C4-2B (cell line): Measurements from ENCODE around the gene LYPD5.
A peak's percentile ranks its signal among the peaks of the same experiment; 100 is the strongest.

Source experiments
- H3K27ac ChIP-seq: fragments of 450-650 bp; 2 replicates; pipeline ENCODE4 v1.5.1; 2017
- ZFX ChIP-seq: fragments of 450-650 bp; IDR thresholded peaks from 2 replicates; pipeline ENCODE4 v1.6.1; 2017
- TF ChIP-seq, protein P1 (sequence below): fragments of 450-650 bp; conservative IDR thresholded peaks from 2 replicates; pipeline ENCODE4 v1.5.1; 2017; ENCODE audit warnings: mild to moderate bottlenecking

The LYPD5 gene

DNA sequence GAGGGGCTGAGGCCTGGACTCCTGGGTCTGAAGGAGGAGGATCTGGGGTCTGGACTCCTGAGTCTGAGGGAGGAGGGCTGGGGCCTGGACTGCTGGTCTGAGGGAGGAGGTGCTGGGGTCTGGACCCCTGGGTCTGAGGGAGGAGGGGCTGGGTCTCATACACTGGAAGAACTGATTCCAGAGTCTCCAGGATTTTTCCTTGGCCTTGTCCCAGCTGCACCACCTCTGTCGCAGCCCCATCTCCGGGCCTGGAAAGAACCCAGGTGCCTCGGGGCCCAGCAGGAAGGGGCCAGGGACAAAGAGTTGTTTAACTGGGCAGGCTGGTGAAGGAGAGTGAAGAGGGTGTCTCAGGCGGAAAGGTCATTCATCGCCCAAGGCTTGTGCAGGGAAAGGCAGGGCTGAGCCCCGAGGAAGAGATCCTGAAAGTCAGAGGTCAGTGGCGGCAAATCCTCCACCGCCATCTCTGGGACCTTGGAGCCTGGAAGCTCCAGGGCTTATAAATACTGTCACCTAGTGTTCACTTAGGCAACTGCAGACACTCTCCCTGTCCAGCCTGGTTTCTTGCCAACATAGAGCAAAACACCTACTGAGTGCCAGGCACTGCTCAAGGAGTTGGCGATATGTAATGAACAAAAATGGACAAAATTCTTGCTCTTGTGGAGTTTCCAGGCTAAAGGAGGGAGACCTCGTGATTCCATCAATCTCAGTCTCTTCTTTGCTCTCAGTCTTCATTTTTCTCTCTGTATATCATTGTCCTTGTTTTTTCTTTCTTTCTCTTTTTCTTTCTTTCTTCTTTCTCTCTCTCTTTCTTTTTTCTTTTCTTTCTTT, 17.1 kb downstream of the LYPD5 start:
- H3K27ac ChIP-seq, result no peak overlapping the region
- TF ChIP-seq, protein P1, sequence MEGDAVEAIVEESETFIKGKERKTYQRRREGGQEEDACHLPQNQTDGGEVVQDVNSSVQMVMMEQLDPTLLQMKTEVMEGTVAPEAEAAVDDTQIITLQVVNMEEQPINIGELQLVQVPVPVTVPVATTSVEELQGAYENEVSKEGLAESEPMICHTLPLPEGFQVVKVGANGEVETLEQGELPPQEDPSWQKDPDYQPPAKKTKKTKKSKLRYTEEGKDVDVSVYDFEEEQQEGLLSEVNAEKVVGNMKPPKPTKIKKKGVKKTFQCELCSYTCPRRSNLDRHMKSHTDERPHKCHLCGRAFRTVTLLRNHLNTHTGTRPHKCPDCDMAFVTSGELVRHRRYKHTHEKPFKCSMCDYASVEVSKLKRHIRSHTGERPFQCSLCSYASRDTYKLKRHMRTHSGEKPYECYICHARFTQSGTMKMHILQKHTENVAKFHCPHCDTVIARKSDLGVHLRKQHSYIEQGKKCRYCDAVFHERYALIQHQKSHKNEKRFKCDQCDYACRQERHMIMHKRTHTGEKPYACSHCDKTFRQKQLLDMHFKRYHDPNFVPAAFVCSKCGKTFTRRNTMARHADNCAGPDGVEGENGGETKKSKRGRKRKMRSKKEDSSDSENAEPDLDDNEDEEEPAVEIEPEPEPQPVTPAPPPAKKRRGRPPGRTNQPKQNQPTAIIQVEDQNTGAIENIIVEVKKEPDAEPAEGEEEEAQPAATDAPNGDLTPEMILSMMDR, result peak; percentile 89
- TF ChIP-seq ZFX, result no peak

DNA sequence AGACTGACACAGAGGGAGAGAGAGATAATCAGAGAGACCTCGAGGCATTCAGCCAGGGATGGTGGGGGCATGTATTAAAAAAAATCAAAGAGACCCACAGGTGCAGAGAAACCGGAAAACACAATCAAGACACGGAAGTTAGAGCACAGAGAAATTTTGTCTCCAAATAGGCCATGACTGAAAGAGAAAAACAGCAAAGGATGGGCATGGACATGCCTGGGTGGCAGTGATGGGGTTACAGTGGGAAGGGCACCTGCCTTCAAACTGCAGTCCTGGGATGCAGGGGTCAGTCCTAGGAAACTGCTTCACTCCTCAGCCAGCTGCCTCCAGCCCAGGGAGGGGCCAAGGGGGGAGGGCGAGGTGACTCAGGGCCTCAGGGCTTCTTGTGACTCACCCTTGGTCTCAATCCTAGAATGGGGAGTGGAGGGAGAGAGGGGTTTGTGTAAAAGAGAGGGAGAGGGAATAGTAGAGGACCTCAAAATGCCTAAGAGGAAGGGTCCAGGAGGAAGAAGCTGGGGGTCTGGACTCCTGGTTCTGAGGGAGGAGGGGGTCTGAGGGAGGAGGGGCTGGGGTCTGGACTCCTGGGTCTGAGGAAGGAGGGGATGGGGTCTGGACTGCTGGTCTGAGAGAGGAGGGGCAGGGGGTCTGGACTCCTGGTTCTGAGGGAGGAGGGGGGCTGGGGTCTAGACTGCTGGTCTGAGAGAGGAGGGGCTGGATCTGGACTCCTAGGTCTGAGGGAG, 17.8 kb downstream of the LYPD5 start:
- H3K27ac ChIP-seq, result no peak overlapping the region
- TF ChIP-seq ZFX, result no peak
- TF ChIP-seq, protein P1, result no peak

GRCh38 chr19:43783636-43784035, 18.6 kb downstream of the LYPD5 start:
- no peak for TF ChIP-seq ZFX
- TF ChIP-seq, protein P1, result no peak
- H3K27ac ChIP-seq, result no peak overlapping the region

DNA sequence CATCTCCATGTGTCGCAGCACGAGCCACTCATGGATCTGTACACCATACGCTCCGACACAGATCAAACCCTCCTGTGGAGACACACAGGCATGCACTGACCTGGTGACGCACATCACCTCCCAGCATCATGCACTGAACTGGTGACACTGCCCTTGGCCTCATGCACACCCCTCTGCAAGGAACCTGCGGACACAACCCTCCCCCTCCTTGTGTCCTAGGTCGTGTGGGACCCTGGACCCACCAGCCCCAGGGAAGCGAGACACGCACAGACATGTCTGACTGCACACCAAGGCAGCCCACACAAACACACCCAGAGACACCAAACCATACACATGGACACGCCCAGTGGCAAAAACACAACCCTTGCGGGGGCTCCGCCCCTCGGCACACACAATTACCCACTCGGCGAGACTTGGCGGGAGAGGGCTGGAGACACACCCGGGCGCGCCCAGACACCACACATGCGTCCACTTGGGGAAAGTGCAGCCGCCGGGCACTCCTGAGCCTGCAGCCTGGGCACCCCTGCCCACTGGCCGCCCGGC, 19.5 kb downstream of the LYPD5 start:
- no peak overlapping the region for H3K27ac ChIP-seq
- TF ChIP-seq ZFX, result no peak
- TF ChIP-seq, protein P1, result no peak

DNA sequence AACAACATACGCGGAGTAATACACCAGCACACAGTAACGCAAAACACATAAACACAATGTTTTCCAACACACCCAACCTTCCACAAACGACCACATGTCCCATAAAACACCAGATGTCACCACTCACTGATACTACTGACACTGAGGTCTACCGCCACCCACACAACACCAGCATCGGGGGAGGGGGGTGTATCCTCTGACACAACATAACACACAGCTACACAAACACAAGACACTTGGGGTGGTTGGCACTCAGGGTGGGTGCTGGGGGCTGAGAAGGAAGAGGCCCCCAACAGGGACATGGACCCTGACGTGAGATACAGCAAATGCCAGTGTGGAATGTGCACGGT, 20.0 kb downstream of the LYPD5 start:
- TF ChIP-seq, protein P1, result no peak
- TF ChIP-seq ZFX, result no peak
- H3K27ac ChIP-seq, result no peak overlapping the region

GRCh38 chr19:43781630-43782310, 20.5 kb downstream of the LYPD5 start:
- TF ChIP-seq, protein P1, result no peak
- no peak for TF ChIP-seq ZFX
- no peak overlapping the region for H3K27ac ChIP-seq
